ENCODE data around the gene TTC7B.

The TTC7B gene

DNA sequence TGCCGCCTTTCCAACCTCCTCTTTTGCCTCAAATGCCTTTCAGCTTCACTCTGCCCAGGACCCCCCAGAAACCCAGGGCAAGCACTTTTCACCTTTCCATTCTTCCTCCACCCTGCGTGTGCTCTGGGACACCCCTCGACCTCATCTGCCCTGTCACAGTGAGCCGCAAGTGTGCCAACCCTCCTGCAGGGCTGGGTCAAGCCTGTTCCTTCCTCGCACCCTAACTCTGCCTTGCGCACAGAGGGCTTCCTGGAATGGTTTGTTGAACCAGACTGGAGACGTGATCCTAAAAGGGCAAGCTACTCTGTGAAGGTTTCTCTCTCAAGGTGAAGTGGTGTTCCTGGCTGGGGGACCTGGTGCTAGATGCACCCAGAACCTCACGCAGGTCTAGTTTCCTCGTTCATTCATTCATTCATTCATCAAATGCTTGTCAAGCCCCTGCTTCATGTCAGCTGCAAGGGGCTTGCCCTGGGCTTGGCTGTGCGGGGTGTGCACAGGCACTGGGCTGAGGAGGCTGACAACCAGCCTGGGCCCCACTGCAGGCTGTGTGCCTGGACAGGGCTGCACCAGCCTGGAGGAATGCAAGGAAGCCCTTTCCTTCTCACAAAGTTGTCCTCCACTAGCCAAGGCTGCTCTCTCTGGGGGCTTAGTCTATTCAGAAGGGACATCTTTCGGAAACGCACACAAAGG lies 232.2 kb downstream of the TTC7B start:
- CTCF ChIA-PET, result no interaction called here
- TF ChIP-seq, protein P1, sequence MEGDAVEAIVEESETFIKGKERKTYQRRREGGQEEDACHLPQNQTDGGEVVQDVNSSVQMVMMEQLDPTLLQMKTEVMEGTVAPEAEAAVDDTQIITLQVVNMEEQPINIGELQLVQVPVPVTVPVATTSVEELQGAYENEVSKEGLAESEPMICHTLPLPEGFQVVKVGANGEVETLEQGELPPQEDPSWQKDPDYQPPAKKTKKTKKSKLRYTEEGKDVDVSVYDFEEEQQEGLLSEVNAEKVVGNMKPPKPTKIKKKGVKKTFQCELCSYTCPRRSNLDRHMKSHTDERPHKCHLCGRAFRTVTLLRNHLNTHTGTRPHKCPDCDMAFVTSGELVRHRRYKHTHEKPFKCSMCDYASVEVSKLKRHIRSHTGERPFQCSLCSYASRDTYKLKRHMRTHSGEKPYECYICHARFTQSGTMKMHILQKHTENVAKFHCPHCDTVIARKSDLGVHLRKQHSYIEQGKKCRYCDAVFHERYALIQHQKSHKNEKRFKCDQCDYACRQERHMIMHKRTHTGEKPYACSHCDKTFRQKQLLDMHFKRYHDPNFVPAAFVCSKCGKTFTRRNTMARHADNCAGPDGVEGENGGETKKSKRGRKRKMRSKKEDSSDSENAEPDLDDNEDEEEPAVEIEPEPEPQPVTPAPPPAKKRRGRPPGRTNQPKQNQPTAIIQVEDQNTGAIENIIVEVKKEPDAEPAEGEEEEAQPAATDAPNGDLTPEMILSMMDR (conservative IDR thresholded peaks at IDR 0.05; ENCODE audit: low read depth), result no peak
- no peak overlapping the region for H3K27ac ChIP-seq
- POLR2A ChIA-PET (ENCODE audit: low non-redundant PET), result no interaction called here
- no peak for DNase-seq (ENCODE audit: low spot score)

DNA sequence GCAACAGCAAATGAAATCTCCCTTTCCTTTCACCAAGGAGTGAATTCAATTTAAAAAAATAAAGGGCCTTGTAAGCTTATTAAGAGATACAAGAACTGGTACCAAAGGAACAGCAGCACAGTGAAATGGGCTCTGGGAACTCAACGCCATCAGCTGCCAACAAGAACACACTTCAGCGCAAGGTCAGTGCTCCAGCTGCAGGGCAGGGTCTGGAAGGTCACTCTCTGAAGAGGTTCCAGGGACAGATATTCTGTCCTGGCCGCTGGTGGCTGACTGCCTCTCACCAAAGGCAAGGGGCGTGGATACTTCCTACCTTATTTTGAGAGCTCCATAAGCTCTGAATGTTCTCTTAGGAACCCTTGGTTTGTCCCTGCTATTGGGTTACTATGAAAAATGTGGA lies 232.8 kb downstream of the TTC7B start:
- H3K27ac ChIP-seq, result no peak overlapping the region
- no peak for DNase-seq (ENCODE audit: low spot score)
- TF ChIP-seq, protein P1 (conservative IDR thresholded peaks at IDR 0.05; ENCODE audit: low read depth), result no peak
- POLR2A ChIA-PET (ENCODE audit: low non-redundant PET), result no interaction called here
- CTCF ChIA-PET, result no interaction called here

GRCh38 chr14:90582166-90582565 lies 234.1 kb downstream of the TTC7B start:
- TF ChIP-seq, protein P1 (conservative IDR thresholded peaks at IDR 0.05; ENCODE audit: low read depth), result no peak
- CTCF ChIA-PET, result no interaction called here
- no peak for DNase-seq (ENCODE audit: low spot score)
- H3K27ac ChIP-seq, result no peak overlapping the region
- POLR2A ChIA-PET (ENCODE audit: low non-redundant PET), result no interaction called here

DNA sequence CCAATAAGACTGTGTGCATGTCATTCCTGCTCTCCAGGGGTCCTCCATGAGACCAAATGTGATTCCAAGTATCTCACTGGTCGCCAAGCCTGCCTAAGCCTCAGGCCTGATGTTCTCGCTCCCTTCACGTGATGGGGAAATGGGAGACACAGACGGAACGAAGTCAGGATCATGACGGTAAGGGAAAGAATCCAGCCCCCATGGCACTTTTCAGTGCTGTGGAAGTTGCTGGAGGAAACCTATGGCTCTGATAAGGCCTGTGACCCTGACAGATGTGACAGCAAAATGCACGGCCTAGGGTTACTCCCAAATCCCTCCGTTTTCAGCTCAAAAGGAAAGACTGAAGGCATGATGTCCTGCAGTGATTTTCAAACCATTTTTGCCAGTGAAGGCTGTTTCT lies 234.5 kb downstream of the TTC7B start:
- no peak overlapping the region for H3K27ac ChIP-seq
- POLR2A ChIA-PET (ENCODE audit: low non-redundant PET), result no interaction called here

GRCh38 chr14:90580377-90581335 lies 235.6 kb downstream of the TTC7B start:
- CTCF ChIA-PET, result interaction anchor here (0.6 kb wide), 1 partner anchor 208 kb away, joined by 4 read pairs; no protein-coding TSS in a partner anchor
- H3K27ac ChIP-seq, result no peak overlapping the region
- no peak for DNase-seq (ENCODE audit: low spot score)
- POLR2A ChIA-PET (ENCODE audit: low non-redundant PET), result no interaction called here
- TF ChIP-seq, protein P1 (conservative IDR thresholded peaks at IDR 0.05; ENCODE audit: low read depth), result no peak

More for the DNA sequence above, 234.5 kb downstream of the TTC7B start:
- DNase-seq (ENCODE audit: low spot score), result no peak
- CTCF ChIA-PET, result no interaction called here
- TF ChIP-seq, protein P1 (conservative IDR thresholded peaks at IDR 0.05; ENCODE audit: low read depth), result no peak

GRCh38 chr14:90579816-90580215 lies 236.4 kb downstream of the TTC7B start:
- ChIA-PET POLR2A (ENCODE audit: low non-redundant PET) (no interaction called here), CTCF (interaction anchor here (0.6 kb wide), 1 partner anchor 208 kb away, joined by 4 read pairs; no protein-coding TSS in a partner anchor)
- no peak for DNase-seq (ENCODE audit: low spot score)
- TF ChIP-seq, protein P1 (conservative IDR thresholded peaks at IDR 0.05; ENCODE audit: low read depth), result no peak
- H3K27ac ChIP-seq, result no peak overlapping the region

Data from RWPE1 (cell line).